GM23248 (cell line): ENCODE data around the gene CALHM2.

Source experiments
- EZH2 ChIP-seq: fragments of 200-600 bp; sonication (generic); IDR thresholded peaks from 2 replicates; pipeline ENCODE4 v1.6.1; 2018; ENCODE audit warnings: antibody characterized with exemption, mild to moderate bottlenecking; ENCODE audit not compliant: insufficient read depth, poor library complexity, severe bottlenecking
- EZH2phosphoT487 ChIP-seq: fragments of 200-600 bp; sonication (generic); IDR thresholded peaks from 2 replicates; pipeline ENCODE4 v1.6.1; 2018; ENCODE audit warnings: antibody characterized with exemption, moderate library complexity, mild to moderate bottlenecking, low read depth; ENCODE audit not compliant: insufficient read depth

DNA sequence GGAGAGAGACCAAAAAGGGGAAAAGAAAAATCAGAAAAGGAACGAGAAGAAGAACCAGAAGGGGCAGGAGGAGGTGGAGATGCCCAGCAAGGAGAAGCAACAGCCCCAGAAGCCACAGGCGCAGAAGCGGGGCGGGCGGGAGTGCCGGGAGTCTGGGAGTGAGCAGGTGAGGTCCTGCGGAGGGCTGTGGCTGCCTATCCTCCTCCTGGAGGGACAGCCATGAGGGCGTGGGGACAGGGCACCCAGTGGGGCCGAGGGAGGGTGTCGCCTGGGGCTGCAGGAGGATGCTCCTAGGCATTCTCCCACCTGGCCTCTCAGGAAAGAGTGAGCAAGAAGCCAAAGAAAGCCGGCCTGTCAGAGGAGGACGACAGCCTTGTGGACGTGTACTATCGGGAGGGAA, 11.8 kb downstream of the CALHM2 start:
- TF ChIP-seq EZH2phosphoT487: no peak
- no peak for TF ChIP-seq EZH2
